ENCODE results near the gene ZNF287. TPM values are rescaled to one million over a fixed set of nuclear protein-coding genes. Genes with fewer than 3 reads are reported as not detected.

ZNF287 gene
- total and polyA plus RNA-seq, 10 of the 15 experiments (the other 5 are each of a cell fraction or from before 2014, with no cell fraction given): 1.9 to 15.5 (median 4.0) TPM

GRCh38 chr17:16506188-16506587, 62.8 kb downstream of the ZNF287 start:
- Histone ChIP-seq H3K9ac (ENCODE audit: control insufficient read depth, insufficient read depth, low read length) (no peak overlapping the region), H3K4me3 (no peak overlapping the region), H4K20me1 (ENCODE audit: control insufficient read depth, insufficient read depth) (no peaks in the 10 kb centered on the region), H3K79me2 (ENCODE audit: control insufficient read depth, insufficient read depth, low read length) (no peaks in the 10 kb centered on the region), H3K27me3 (replicated peaks in 1 of 2; ENCODE audit: control insufficient read depth in 2 of 2, insufficient read depth in 2 of 2, low read length in 1 of 2) (no peaks in the 10 kb centered on the region), H3K27ac (ENCODE audit: control insufficient read depth, insufficient read depth) (no peak overlapping the region), H3K4me2 (ENCODE audit: control insufficient read depth, insufficient read depth) (no peak overlapping the region), H2AFZ (ENCODE audit: control insufficient read depth, low read depth, low read length) (no peak overlapping the region), H3K9me3 (replicated peaks; ENCODE audit: control insufficient read depth, insufficient read depth, low read length) (no peaks in the 10 kb centered on the region), H3K36me3 (ENCODE audit: control insufficient read depth in 2 of 2, insufficient read depth in 2 of 2, low read length in 1 of 2) (no peaks in the 10 kb centered on the region), H3K4me1 (ENCODE audit: control insufficient read depth, insufficient read depth, low read length) (no peaks in the 10 kb centered on the region)
- in situ Hi-C loops (cut with MboI) (no loop called here), intact Hi-C loops (cut with micrococcal nuclease; ENCODE audit: unreplicated experiment) (no loop called here)
- BruUV-seq (replicated peaks): no TSS peak
- TF ChIP-seq PAX8 (IDR thresholded peaks at IDR 0.05) (no peak), MYB (IDR thresholded peaks at IDR 0.05; ENCODE audit: borderline replicate concordance, low read depth, low read length) (no peak), NR2C2 (IDR thresholded peaks at IDR 0.05; ENCODE audit: borderline replicate concordance, control insufficient read depth, insufficient read length, low read depth) (no peak), BHLHE40 (IDR thresholded peaks at IDR 0.05; ENCODE audit: borderline replicate concordance in 1 of 2, low read depth in 2 of 2, low read length in 1 of 2) (no peak), CBX3 (IDR thresholded peaks at IDR 0.05; ENCODE audit: borderline replicate concordance, low read depth) (no peak), MEF2A (IDR thresholded peaks at IDR 0.05; ENCODE audit: insufficient read depth, low read depth, low read length) (no peak), ZNF687 (IDR thresholded peaks at IDR 0.05) (no peak), TCF7 (IDR thresholded peaks at IDR 0.05; ENCODE audit: borderline replicate concordance) (no peak), ZNF274 (IDR thresholded peaks at IDR 0.05; ENCODE audit: insufficient read depth, insufficient read length) (no peak), SMC3 (IDR thresholded peaks at IDR 0.05; ENCODE audit: borderline replicate concordance, low read length) (no peak), SKIL (IDR thresholded peaks at IDR 0.05; ENCODE audit: low read depth, poor library complexity, severe bottlenecking) (no peak), LARP7 (IDR thresholded peaks at IDR 0.05) (no peak), JUND (IDR thresholded peaks at IDR 0.05; ENCODE audit: low read depth, low read length) (no peak)
- ATAC-seq: no peak
- CTCF ChIA-PET: interaction anchor here (1.0 kb wide), 1 partner anchor 142 kb away, joined by 3 read pairs; no protein-coding TSS in a partner anchor
- POLR2A ChIA-PET: no interaction called here
- SMC1A ChIA-PET (ENCODE audit: uncharacterized antibody, unreplicated experiment): no interaction called here
- FAIRE-seq: no peak
- RAD21 ChIA-PET (ENCODE audit: unreplicated experiment): no interaction called here
- WGBS (ENCODE audit: insufficient coverage, insufficient replicate concordance, low lambda C conversion rate, missing lambda C conversion rate): 51% methylated on average over 3 of the region's 3 CpGs
- DNase-seq (ENCODE audit: low read depth, low spot score): no peak

All from GM12878 (cell line).